Stimulated activated CD8-positive, alpha-beta memory T cell treated with anti-CD3 and anti-CD28 coated beads, Interleukin-4, amount 100 ng/mL, for 1 hour (primary cell): ENCODE data around the gene CYP4A11.
"Not testable (repeated sequence)": the region's sequence is repeated elsewhere in the genome, so short reads cannot be mapped to it uniquely, and the experiment has no call there.

Experiments
- DNase-seq, 2 donors: peaks; one replicate each; pipeline ENCODE4 v3.0.0-alpha.2; 2020; ENCODE audit warnings: low read depth in 2 of 2, low spot score in 1 of 2

Gene CYP4A11

DNA sequence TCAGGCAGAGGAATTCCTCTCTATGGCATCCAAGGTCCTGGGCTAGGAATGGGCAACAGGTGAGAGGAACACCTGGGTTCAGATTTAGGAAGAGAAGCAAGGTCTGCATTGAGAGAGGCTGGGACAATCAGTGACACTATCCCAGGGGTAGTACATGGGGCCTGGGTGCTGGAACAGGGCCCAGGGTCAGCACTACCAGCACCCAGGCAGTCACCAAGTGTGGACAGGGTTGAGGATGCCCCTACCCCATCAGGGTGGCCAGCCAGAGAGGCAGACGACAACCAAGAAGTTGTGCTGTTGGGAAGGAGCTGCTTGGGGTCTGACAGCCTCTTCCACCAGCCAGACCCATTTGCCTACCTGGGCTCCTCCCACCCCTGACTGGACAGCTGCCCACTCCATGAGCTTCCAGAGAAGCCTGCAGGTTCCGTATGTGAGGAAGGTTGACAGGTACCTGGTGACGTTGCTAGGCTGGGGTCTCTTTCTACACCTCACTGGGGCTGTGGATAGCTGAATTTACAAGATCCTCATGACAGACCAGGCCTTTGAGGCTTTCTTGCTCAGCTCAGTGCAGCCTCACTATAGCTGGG is 13.9 kb downstream of the CYP4A11 start:
- DNase-seq = no peak

DNA sequence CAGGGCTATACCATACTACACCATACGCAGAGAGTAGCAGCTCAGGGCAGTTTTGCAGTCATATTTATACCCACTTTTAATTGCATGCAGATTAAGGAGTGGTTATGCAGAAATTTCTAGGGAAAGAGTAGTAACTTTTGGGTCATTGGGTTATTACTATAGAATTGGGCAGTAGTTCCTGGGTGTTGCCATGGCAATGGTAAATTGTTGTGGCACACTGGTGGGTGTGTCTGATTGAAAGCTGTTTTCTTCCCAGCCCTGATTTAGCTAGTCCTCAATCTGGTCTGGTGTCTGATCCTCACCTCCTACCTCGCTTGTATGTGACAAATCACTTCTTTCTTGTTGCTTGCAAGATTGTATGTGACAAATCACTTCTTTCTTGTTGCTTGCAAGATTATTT is 30.5 kb downstream of the CYP4A11 start:
- DNase-seq = no peak

GRCh38 chr1:46903481-46903880 is 37.8 kb downstream of the CYP4A11 start:
- DNase-seq = no peak

GRCh38 chr1:46900401-46900800 is 40.9 kb downstream of the CYP4A11 start:
- DNase-seq = no peak

DNA sequence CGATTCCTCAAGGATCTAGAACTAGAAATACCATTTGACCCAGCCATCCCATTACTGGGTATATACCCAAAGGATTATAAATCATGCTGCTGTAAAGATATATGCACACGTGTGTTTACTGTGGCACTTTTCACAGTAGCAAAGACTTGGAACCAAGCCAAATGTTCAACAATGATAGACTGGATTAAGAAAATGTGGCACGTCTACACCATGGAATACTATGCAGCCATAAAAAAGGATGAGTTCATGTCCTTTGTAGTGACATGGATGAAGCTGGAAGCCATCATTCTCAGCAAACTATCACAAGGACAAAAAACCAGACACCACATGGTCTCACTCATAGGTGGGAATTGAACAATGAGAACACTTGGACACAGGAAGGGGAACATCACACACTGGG is 59.6 kb downstream of the CYP4A11 start:
- DNase-seq = not testable (repeated sequence)
